Measurements from ENCODE around the gene PDS5B. TPM values are rescaled to one million over a fixed set of nuclear protein-coding genes. Genes with fewer than 3 reads are reported as not detected.

PDS5B gene
- total and polyA plus RNA-seq, 9 of the 15 experiments (the other 6 are each of a cell fraction or from before 2014, with no cell fraction given) = 6.2 to 23.7 (median 13.1) TPM

GRCh38 chr13:32796754-32797153, 210.5 kb downstream of the PDS5B start:
- ChIA-PET CTCF (ENCODE audit: low intra/inter-chr PET ratio) (no interaction called here), POLR2A (interaction anchor here (0.7 to 1.5 kb wide), 2 partner anchors 9 to 340 kb away, joined by 3 read pairs; no protein-coding TSS in a partner anchor)
- intact Hi-C loops (cut with micrococcal nuclease) = no loop called here
- Histone ChIP-seq H3K9me3 (replicated peaks; ENCODE audit: control insufficient read depth, insufficient read depth, low read depth, low read length) (no peaks in the 10 kb centered on the region), H3K27me3 (ENCODE audit: control insufficient read depth in 2 of 2, insufficient read depth in 2 of 2, low read length in 2 of 2) (no peaks in the 10 kb centered on the region), H3K9ac (ENCODE audit: insufficient read depth in 1 of 2, low read depth in 2 of 2, low read length in 2 of 2) (no peak overlapping the region), H3K79me2 (ENCODE audit: control insufficient read depth, insufficient read depth, low read length) (no peaks in the 10 kb centered on the region), H3K27ac (ENCODE audit: extremely low read depth, low read depth, low read length) (no peak overlapping the region), H3K4me1 (replicated peaks in 1 of 2; ENCODE audit: control insufficient read depth in 2 of 2, insufficient read depth in 2 of 2, low read length in 2 of 2) (no peaks in the 10 kb centered on the region; a peak in 2 of 5 replicates), H3K4me3 (no peak overlapping the region), H2AFZ (ENCODE audit: low read depth, low read length) (no peak overlapping the region), H3K4me2 (ENCODE audit: insufficient read depth, low read length) (no peak overlapping the region), H3K9me1 (ENCODE audit: control insufficient read depth, insufficient read depth, low read length) (no peaks in the 10 kb centered on the region), H4K20me1 (replicated peaks; ENCODE audit: control insufficient read depth, insufficient read depth, low read length) (no peaks in the 10 kb centered on the region), H3K36me3 (ENCODE audit: control insufficient read depth, insufficient read depth, low read length) (no peaks in the 10 kb centered on the region)
- no peak for ATAC-seq
- WGBS (ENCODE audit: insufficient coverage, low coverage, missing lambda C conversion rate) = no CpG with 5 or more reads among the region's 1 CpG
- in situ Hi-C loops (cut with MboI) = no loop called here
- no peak for DNase-seq (ENCODE audit: extremely low read depth in 1 of 4, low spot score in 3 of 4)
- BruUV-seq (replicated peaks) = no TSS peak
- no peak for FAIRE-seq
- TF ChIP-seq NUFIP1 (IDR thresholded peaks at IDR 0.05; ENCODE audit: partially characterized antibody) = no peak
- TF ChIP-seq FOXJ3 (CRISPR knock-in tag; IDR thresholded peaks at IDR 0.05) = no peak
- TF ChIP-seq ZC3H4 (CRISPR knock-in tag; IDR thresholded peaks at IDR 0.05; ENCODE audit: borderline replicate concordance) = no peak
- TF ChIP-seq SRSF7 (optimal IDR thresholded peaks at IDR 0.05; ENCODE audit: low read depth, low read length) = no peak
- no peak for TF ChIP-seq PRMT5 (CRISPR knock-in tag; IDR thresholded peaks at IDR 0.05)
- TF ChIP-seq L3MBTL2 (IDR thresholded peaks at IDR 0.05) = no peak
- no peak for TF ChIP-seq ARID2 (IDR thresholded peaks at IDR 0.05)
- no peak for TF ChIP-seq ZNF316 (IDR thresholded peaks at IDR 0.05)
- TF ChIP-seq ZKSCAN8 (CRISPR knock-in tag; IDR thresholded peaks at IDR 0.05) = no peak
- no peak for TF ChIP-seq HMG20A (CRISPR knock-in tag; conservative IDR thresholded peaks at IDR 0.05)
- TF ChIP-seq GATAD2A (IDR thresholded peaks at IDR 0.05) = no peak
- TF ChIP-seq MYNN (IDR thresholded peaks at IDR 0.05) = no peak
- no peak for TF ChIP-seq MYNN (CRISPR knock-in tag; IDR thresholded peaks at IDR 0.05)
- TF ChIP-seq HNRNPL (IDR thresholded peaks at IDR 0.05; ENCODE audit: low read depth, low read length) = no peak
- TF ChIP-seq MLX (CRISPR knock-in tag; conservative IDR thresholded peaks at IDR 0.05) = no peak
- TF ChIP-seq BCOR (IDR thresholded peaks at IDR 0.05) = no peak
- no peak for TF ChIP-seq ETV5 (CRISPR knock-in tag; IDR thresholded peaks at IDR 0.05; ENCODE audit: low read depth)
- no peak for TF ChIP-seq SREBF2 (CRISPR knock-in tag; IDR thresholded peaks at IDR 0.05)
- TF ChIP-seq KDM2B (CRISPR knock-in tag; IDR thresholded peaks at IDR 0.05) = no peak
- TF ChIP-seq ETS2 (tag; IDR thresholded peaks at IDR 0.05; ENCODE audit: borderline replicate concordance, poor library complexity, severe bottlenecking) = no peak
- no peak for TF ChIP-seq GTF3C2 (IDR thresholded peaks at IDR 0.05; ENCODE audit: borderline replicate concordance, extremely low read depth, insufficient read length)
